Measurements from ENCODE around the gene USP6NL.

GRCh38 chr10:11595395-11595692, 16.1 kb downstream of the USP6NL start:
- TF ChIP-seq CTCF (optimal IDR thresholded peaks at IDR 0.05 in 1 of 3, IDR thresholded peaks at IDR 0.05 in 1 of 3, conservative IDR thresholded peaks at IDR 0.05 in 1 of 3; ENCODE audit: extremely low read depth in 1 of 3, insufficient read depth in 2 of 3, low read length in 3 of 3) = no peak
- TF ChIP-seq EZH2 (IDR thresholded peaks at IDR 0.05; ENCODE audit: low read length) = no peak
